T-helper 22 cell (primary cell): ENCODE measurements around the gene TP53TG5.

Source experiments
- DNase-seq: peaks from one replicate; pipeline ENCODE4 v3.0.0-alpha.2; 2020; ENCODE audit warnings: low read depth

Gene TP53TG5

DNA sequence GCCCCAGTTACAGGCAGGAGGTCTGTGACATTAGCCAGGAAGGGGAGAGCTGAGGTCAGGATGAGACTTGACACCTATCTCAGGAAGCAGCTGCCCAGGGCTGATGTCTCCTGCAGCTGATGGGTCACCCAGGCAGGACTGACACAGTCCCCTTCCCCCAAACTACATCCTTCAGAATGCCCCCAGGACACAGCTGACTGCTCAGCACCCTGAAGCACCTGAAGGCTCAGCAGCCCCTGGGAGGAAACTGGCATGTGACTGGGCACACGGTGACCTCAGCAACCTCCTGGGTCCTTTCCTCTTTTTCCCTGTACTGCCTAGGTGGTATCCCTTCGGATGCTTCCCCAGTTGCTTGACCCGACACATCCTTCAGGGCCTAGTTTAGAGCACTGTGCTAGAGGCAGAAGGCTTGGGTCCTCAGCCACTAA, 31.8 kb downstream of the TP53TG5 start:
- DNase-seq, result no peak

GRCh38 chr20:45345104-45345936, 32.8 kb downstream of the TP53TG5 start:
- no peak for DNase-seq

GRCh38 chr20:45344168-45344860, 33.8 kb downstream of the TP53TG5 start:
- DNase-seq, result no peak

GRCh38 chr20:45343532-45344167, 34.5 kb downstream of the TP53TG5 start:
- no peak for DNase-seq

GRCh38 chr20:45342855-45343531, 35.1 kb downstream of the TP53TG5 start:
- no peak for DNase-seq

GRCh38 chr20:45341939-45342854, 35.9 kb downstream of the TP53TG5 start:
- DNase-seq, result no peak

GRCh38 chr20:45341579-45341938, 36.6 kb downstream of the TP53TG5 start:
- no peak for DNase-seq

DNA sequence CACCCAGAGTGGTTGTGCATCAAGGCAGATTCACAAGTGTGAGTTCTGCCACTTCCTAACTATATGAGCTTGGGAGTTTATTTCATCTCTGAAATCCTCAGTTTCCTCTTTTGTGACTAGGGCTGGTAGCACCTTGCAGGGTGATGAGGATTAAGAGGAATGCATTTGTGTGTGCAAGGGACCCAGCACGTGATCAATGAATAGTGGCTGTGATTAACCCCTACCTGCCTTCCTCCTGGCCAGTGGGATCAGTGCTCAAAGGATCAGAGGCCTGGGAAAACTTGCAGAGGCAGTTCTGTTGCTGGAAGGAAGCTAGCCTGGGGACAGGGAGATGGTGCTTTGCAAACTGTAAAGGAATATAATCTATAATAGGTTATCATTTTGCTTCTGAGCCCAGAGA, 37.2 kb downstream of the TP53TG5 start:
- no peak for DNase-seq

- no peak for DNase-seq
Measured at GRCh38 chr20:45340236-45340847, 37.8 kb downstream of the TP53TG5 start.

DNA sequence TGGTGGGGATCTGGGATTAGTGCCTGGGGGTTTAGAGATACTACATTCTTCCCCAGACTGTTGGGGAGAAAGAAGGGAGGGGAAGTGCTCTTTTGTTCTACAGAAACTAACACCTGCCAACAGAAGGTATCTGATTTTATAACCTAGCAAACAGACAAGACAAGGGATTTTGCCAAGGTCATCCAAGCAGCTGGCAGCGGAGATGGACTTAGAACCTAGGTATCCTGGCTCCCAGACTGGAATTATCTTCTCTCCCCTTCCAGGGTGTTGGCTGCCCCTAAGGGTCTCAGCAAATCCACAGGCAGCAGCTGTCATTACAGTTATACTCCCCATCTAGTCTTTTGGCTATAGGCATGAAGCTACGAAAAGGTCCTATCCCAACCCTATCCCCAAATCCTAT, 38.3 kb downstream of the TP53TG5 start:
- DNase-seq, result no peak

DNA sequence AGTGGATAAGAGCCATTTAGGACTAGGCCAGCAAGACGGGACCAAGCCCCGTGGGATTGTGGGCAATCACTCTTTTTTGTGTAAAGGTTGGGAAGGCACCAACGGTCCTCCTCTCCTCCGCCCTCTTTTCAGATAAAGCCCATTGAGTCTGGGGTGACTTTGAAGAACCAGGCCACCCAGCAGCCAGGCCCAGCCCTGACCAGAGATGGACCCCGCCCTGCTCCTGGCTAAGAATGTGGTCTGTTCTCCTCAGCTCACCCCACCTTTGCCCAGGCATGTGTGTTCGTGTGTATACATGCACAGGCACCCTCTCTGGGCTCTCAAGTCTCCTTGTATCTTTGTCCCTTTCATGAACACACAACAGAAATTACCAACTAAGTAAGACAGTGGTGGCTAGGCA, 39.0 kb downstream of the TP53TG5 start:
- DNase-seq, result no peak

DNA sequence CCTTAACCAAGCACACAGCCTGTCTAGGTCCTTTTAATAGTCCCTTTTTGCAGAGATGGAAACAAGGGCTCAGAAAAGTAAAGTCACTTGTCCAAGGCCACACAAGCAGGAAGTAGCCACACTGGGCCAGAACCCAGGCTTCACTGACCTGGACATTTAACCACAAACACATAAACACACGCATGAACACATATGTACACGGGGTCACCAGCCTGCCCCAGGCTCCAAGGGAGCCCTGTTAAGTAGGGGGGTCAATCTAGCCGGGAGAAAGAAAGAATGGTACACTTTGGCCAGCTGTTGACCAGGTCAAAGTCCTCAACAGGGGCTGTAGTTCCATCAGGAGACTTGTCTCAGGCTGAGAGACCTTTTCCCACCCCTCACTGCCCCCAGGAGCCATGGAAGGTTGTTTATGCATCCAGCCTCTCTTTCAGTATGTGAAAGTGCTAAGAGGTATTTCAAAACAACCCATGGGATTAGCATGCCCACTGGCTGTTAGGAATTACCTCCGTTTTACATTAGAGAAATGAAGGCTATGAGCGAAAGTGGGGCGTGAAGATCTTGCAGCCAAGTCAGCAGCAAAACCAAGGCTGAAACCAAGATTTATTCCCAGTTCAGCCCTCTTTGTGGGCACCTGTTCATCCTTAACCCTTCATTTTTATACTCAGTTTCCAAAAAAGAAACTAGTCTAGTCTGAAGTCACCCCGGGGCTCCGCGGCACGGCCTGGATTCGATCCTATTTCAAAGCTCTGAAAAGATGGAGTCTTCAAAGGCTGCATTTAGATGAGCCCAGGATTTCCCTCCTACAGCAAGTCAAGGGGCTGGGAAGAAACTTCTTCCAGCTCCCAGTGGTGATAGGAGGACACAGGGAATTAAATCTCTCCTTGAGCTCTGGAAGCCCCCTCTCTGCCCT, 39.7 kb downstream of the TP53TG5 start:
- DNase-seq, result no peak

- no peak for DNase-seq
Measured at GRCh38 chr20:45337367-45338120, 40.6 kb downstream of the TP53TG5 start.

- DNase-seq, result no peak
Measured at GRCh38 chr20:45336530-45337366, 41.4 kb downstream of the TP53TG5 start.

DNA sequence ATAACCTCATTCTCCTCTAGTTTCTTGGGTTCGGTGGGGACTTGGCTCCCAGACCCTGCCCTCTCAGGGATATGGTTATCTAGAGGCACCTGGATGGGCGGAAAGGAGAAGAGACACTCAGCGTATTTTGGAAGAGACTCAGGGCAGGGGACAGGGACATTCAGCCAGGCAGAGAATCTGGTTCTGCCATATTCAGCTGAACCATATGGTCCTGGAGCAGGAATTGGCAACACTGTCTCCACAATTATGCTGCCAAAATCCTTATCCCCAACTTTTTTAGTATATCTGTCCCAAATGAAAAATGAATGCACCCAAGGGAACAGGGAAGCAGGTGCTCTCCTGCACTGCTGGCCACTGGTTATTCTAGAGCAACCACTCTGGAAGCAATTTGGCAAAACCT, 47.6 kb downstream of the TP53TG5 start:
- no peak for DNase-seq

DNA sequence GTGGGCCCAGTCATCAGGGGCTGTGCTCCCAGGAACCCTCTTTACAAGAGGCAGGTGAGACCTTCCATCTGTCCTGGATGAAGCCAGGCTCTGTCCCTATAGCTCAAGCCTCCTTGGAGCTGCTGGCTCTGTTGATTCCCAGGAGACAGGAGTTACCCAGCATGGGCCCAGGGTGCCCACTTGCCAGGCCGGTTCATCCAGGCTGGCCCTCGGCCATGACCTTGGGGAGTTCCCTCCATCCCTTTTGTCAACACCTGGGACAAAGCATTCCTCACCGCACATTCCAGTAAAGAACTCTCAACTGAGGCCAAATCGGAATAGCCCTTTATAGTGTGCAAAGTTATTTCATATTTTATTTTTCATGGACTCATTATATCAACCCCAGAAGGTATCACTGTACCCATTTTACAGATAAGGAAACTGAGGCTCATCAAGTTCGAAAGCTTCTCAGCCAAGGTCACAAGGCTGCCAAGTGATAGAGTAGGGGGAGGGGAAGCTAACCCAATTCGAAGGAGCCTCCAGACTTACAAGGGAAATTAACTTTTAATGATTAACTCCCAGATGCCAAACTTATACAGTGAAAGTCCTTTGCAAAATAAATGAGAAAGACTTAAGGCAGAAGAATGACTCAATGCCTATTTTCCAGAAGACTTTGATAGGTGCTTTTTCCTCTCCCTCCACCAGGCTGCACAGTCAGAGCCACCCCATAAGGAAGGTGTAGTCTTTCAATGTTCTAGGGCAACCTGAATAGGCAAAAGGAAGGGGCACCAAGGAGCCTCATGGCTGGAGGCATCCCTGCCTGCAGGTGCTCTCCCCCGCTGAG, 48.4 kb downstream of the TP53TG5 start:
- DNase-seq, result no peak

DNA sequence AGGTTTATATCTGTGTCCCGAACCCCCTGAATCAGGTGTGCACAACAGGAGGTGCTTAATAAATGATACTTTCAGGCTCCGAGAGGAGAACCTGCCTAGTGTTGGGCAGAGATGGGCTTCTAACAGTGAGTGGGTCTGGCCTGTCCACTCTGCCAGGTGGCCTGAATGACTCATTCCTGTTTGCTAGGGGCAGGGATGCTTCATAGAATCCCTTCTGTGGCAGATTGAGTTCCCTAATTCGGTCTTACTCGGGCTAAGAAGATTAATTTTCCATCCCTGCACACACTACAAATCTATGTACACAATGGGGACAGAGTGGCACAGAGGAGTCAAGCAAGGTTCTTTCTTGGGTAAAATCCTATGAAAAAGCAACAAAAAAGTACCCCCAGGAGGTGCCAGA, 49.7 kb downstream of the TP53TG5 start:
- no peak for DNase-seq
